ENCODE results near the gene PPP2R2B.

DNA sequence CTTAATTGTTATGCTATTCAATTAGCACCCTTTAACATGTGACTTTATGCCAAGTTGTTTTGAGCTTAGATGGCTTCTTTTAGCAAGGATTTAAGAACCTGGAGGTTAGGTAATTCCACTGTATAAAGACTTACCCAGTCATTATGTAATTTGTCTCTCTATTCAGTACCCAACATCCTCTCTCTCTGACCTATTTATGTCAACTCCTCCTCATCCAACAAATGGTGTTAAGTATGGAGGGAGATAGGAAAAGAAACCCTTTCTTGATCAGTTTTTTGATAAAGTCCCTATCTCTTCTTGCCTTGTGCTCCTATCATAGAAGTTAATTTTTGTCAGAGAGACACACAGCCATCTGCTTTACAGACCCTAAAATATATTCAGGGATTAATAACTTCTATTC is 181.3 kb downstream of the PPP2R2B start:
- no peak for TF ChIP-seq ZFP30 (CRISPR knock-in tag; IDR thresholded peaks at IDR 0.05)
- TF ChIP-seq, protein P1, sequence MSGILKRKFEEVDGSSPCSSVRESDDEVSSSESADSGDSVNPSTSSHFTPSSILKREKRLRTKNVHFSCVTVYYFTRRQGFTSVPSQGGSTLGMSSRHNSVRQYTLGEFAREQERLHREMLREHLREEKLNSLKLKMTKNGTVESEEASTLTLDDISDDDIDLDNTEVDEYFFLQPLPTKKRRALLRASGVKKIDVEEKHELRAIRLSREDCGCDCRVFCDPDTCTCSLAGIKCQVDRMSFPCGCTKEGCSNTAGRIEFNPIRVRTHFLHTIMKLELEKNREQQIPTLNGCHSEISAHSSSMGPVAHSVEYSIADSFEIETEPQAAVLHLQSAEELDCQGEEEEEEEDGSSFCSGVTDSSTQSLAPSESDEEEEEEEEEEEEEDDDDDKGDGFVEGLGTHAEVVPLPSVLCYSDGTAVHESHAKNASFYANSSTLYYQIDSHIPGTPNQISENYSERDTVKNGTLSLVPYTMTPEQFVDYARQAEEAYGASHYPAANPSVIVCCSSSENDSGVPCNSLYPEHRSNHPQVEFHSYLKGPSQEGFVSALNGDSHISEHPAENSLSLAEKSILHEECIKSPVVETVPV (CRISPR knock-in tag; IDR thresholded peaks at IDR 0.05), result no peak
- no peak for TF ChIP-seq OSR1 (CRISPR knock-in tag; IDR thresholded peaks at IDR 0.05)
- no peak for TF ChIP-seq SNAI2 (CRISPR knock-in tag; IDR thresholded peaks at IDR 0.05)
- no peak for TF ChIP-seq ZNF8 (CRISPR knock-in tag; IDR thresholded peaks at IDR 0.05)

All from SK-N-SH treated with all-trans-retinoic acid at 6 μM for 48 hours (cell line).